K562 (cell line): Measurements from ENCODE around the gene SASH3.

Experiments used
- CREB1 ChIP-seq, 2 experiments: sonication (generic) in 1 of 2; formaldehyde crosslinking in 1 of 2; IDR thresholded peaks; 2 replicates each; pipeline versions ENCODE4 v1.6.1 to v1.8.0; 2012 to 2022; ENCODE audit warnings: inconsistent platforms in 1 of 2, mild to moderate bottlenecking in 1 of 2, missing genetic modification reagents in 1 of 2, moderate library complexity in 1 of 2
- EP300 ChIP-seq: IDR thresholded peaks from 2 replicates; pipeline ENCODE4 v1.6.1; 2012; ENCODE audit warnings: low read length, improper control_type of control experiment
- FOXJ2 ChIP-seq: fragments of 200-800 bp; sonication (Bioruptor generic); IDR thresholded peaks from 2 replicates; pipeline ENCODE4 v1.6.1; 2016; ENCODE audit warnings: missing genetic modification characterization, missing compliant biosample characterization
- FOXK2 ChIP-seq, 2 experiments: fragments of 450-650 bp; IDR thresholded peaks in 1 of 2; conservative IDR thresholded peaks in 1 of 2; 2 replicates each; pipeline ENCODE4 v1.6.1; 2016; ENCODE audit warnings: low read depth in 2 of 2, mild to moderate bottlenecking in 1 of 2
- PCBP1 ChIP-seq: fragments of 200-400 bp; formaldehyde crosslinking; IDR thresholded peaks from 2 replicates; pipeline ENCODE4 v1.6.1; 2018; ENCODE audit warnings: mild to moderate bottlenecking, low read depth, low read length; ENCODE audit not compliant: poor library complexity, severe bottlenecking
- THAP7 ChIP-seq: fragments of 250-450 bp; sonication (Bioruptor Pico); IDR thresholded peaks from 2 replicates; pipeline ENCODE4 v1.5.0; 2021
- TRIM28 ChIP-seq: fragments of 450-650 bp; IDR thresholded peaks from 2 replicates; pipeline ENCODE4 v1.6.1; 2017
- USF2 ChIP-seq: sonication (generic); formaldehyde crosslinking; IDR thresholded peaks from 2 replicates; pipeline ENCODE4 v1.5.0; 2020; ENCODE audit warnings: missing genetic modification reagents
- ZBTB40 ChIP-seq, 2 experiments: fragments of 450-650 bp in 1 of 2; sonication (generic) in 1 of 2; formaldehyde crosslinking in 1 of 2; IDR thresholded peaks; 2 replicates each; pipeline versions ENCODE4 v1.7.1 to v1.9.0; 2016 to 2022; ENCODE audit warnings: inconsistent platforms in 1 of 2, mild to moderate bottlenecking in 1 of 2, missing genetic modification reagents in 1 of 2
- ZNF133 ChIP-seq: fragments of 250-450 bp; sonication (Bioruptor Pico); IDR thresholded peaks from 2 replicates; pipeline ENCODE4 v1.4.0; 2020; ENCODE audit warnings: mild to moderate bottlenecking

GRCh38 chrX:129783291-129783713 is 3.6 kb downstream of the SASH3 start:
- TF ChIP-seq ZBTB40 (IDR thresholded peaks at IDR 0.05) = no peak
- no peak for TF ChIP-seq ZBTB40 (CRISPR knock-in tag; IDR thresholded peaks at IDR 0.05)
- TF ChIP-seq TRIM28 = no peak
- TF ChIP-seq FOXK2 (conservative IDR thresholded peaks at IDR 0.05 in 1 of 2, IDR thresholded peaks at IDR 0.05 in 1 of 2; ENCODE audit: low read depth in 2 of 2) = no peak
- TF ChIP-seq ZNF133 (CRISPR knock-in tag) = no peak
- no peak for TF ChIP-seq CREB1 (IDR thresholded peaks at IDR 0.05)
- no peak for TF ChIP-seq CREB1 (CRISPR knock-in tag; IDR thresholded peaks at IDR 0.05)
- TF ChIP-seq EP300 = no peak
- TF ChIP-seq THAP7 (CRISPR knock-in tag) = no peak
- TF ChIP-seq FOXJ2 (tag) = no peak
- no peak for TF ChIP-seq PCBP1
- no peak for TF ChIP-seq USF2
